HPDE6-E6E7 (cell line): ENCODE measurements around the gene ZFP36L1.
"Not testable (repeated sequence)": the region's sequence is repeated elsewhere in the genome, so short reads cannot be mapped to it uniquely, and the experiment has no call there.

Source experiments
- DNase-seq: peaks from one replicate; pipeline ENCODE4 v3.0.0; 2011; ENCODE audit warnings: missing footprints; ENCODE audit errors: extremely low spot score

ZFP36L1 gene

DNA sequence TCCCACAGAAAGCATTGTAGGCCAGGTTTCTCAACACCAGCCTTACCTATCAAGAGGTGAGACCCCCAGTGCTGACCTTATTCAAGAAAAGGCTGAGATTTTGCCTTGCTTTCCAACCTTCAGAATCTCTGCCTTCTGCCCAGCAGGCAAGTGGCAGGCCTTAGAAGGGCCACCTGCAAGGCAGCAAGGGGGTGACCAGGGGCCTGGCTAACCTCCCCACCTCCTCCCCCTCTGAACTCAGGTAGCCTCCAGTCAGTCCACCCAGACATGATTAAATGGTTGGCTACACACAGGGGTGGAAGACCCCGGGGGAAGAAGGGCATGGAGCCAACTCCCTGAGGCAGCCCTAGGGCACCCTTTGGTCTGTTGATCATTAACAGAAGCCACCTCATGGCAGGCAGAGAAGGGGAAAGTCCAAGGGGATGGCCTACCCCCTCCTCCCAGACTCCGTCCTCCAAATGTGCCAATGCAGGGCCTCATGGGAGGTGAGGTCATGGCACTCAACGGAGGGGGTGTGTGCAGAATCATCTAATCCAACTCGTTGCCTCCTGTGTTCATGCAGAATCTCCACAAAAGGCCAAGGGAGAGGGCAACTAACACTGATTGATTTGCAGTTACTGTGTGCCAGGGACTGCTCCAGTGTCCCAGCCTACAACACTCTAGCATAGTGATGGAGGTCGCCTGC, 8.5 kb downstream of the ZFP36L1 start:
- DNase-seq = no peak

DNA sequence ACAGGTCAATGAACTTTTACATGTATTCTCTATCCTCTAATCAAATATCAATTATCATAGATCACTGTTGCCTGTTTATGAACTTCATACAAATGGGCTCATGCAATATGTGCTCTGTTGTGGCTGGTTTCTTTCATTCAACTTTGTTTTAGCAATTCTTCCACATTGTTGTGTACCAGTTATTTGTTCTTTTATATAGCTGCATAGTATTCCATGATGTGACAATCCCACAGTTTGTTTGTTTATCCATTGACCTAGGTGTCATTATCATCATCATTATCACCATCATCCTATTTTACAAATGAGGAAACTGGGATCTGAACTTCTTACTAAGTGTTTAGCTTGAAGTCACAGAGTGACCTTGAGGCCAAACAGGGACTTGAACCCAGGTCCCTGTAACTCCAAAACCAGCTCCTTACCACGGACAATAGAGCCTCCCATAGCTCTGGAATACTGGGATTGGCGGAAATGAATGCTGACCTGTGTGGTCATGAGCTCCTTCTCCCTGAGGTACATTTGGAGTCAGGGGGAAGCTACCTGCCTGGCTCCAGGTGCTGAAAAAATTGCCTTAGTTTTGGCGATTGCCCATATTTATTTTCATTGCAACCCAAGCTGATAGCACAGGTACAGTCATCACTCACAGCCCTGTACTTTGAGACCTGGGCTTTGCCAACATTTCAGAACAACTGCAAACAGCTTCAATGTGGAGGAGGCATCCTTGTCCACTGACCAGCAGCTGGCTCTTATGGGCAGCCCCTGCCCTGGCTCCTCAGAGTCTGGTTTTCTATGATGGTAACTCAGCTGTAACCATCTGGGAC, 9.2 kb downstream of the ZFP36L1 start:
- DNase-seq = no peak

DNA sequence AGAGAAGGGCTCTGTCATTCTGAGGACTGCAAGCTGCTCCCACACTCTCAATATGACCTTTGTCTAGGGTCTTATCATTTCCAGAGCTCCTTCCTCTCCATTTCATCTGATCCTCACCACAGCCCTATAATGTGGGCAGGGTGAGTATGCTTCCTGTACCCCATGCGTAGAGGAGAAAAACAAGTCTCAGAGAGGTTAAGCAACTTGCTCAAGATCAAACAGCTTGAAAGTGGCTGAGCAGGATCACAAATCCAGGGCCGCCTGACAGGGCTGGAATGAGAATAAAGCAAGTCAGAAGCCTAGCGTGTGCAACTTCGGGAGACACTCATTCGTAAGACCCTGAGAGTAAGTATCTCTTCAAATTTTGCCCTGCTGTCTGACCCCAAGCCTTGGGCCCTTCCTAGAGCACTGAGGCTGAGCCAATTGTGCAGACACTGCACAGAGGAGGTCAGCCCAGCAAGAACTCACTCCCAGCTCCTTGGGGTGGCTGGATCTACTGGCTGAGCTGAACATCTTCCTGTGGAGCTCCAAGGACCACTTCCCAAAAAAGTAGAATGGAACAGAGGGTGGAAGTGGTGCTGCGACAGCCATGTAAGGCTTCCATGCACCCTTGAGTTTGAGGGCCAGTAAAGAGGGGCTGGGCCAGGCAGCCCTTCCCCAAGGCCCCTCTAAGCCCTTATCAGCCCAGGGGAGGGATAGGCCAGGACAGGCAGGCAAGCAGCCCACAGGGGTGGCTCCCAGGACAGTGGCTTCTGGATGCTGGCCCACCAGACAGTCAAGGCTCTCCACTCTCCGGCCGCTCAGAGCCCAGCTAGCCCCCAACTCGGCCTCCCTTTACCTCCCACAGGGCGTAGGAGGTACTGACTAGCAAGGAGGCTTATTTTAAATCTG, 10.5 kb downstream of the ZFP36L1 start:
- DNase-seq = no peak

DNA sequence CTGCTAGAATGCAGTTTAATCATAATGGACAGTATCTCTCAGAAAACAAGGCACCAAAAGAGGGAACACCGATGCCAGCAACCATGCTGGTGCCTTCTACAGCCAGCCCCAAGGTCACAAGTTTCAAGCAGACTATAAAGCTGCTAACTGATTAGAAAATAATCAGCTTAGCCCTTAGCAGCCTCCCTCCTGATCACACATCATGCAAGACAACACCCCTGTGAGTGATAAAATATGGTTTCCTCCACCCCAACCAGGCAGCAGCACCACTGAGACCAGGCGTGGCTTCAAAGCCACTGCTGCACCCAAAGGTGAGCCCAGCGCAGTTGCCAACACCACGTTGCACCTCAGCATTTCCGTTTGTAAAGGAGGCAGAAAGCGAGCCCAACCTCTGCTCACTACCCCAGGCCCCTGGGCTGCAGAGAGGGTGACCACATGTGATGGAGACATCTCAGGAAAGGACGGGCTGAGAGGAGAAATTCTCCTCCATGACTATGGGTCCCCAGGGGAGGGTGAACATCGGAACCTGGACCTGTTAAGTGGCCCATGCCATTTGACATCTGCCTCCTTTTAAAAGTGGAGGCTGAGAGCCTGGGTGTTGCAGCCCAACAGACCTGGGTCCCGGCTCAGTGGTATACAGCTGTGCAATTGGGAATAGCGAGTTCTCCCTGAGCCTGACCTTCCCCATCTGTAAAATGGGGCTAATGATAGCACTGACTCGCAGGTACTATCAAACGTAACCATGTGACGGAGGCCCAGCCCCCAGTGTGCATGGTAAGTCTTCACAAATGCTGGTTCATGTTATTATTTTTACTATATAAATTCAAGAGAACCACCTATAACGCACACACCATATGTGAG, 11.5 kb downstream of the ZFP36L1 start:
- DNase-seq = no peak

DNA sequence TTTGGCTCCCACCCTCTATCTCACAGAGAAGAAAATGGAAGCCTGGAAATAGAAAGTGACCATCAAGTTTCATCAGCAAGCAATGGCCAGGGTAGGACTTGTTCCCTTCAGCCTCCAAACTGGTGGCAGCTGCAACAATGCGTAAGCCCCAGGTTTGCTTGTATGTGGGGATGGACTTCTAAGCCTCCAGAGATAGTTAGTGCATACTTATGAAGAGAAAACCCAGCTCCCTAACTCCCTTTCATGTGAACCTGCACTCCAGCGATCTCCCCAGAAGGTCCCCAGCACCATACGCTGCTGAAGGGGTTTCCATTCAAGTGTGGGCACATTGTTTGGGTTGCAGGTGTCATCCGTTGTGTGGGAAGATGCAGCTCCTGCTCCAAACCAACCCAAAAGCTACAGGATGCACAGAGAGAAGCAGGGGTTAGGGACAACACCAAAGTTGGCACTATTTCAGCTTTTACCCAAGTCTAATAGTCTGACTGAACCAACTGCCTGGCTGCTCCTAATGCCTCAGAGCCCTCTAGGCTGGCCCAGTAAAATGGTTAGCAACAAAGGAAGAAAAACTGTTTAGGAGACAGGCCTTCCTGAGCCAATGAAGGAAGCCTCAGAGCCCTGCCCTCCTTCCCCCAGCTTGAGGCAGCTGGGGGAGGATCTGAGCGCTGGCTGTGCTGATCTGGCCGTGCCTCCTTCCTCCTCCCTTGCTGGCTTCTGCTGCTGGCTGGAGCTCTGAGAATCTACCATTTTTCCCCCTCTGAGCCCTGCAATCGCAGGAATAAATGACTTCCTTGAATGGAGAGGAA, 12.3 kb downstream of the ZFP36L1 start:
- DNase-seq = no peak

DNA sequence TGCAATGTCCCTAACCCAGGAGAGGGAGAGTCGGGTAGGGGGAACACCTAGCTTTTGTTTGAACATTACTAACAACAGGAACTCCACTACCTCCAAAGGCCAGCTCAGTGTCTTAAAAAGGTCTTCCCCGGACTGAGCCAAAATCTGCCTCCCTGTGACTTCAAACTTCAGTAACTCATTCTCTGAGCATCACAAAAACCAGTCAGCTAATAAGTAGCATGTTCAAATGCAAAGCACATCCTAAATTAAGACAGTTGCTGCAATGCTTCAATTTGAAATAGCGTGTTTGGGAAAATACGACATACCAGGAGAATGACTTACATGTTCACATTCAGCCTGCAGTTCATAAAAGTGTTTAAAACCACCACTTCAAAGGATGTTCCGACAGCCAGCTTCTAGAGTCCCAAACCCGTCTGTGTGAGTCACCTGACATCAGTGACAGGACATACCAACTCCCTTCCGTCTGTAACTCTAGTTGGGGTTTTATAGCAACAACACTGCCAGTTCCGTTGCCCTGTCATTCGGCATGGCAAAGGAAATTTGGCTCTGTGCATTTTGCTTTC, 13.0 kb downstream of the ZFP36L1 start:
- DNase-seq = no peak

DNA sequence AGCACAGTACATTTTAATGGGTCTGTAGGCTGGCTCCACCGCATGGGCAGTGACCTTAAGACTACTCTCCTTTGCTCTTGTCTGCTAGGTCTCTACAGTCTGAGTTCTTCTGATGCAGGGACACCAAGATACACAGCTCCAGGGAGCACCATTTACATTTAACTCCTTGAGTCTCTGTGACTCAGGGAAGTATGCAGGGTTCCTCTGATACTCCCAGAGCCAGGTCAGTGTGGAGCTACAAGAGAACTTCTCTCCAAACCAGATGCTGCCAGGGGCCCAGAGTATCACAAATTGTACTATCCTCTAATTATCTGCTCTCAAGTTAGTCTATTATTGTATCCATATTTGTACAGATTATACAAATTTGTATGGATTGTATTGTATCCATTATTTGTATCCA, 15.2 kb downstream of the ZFP36L1 start:
- DNase-seq = no peak

DNA sequence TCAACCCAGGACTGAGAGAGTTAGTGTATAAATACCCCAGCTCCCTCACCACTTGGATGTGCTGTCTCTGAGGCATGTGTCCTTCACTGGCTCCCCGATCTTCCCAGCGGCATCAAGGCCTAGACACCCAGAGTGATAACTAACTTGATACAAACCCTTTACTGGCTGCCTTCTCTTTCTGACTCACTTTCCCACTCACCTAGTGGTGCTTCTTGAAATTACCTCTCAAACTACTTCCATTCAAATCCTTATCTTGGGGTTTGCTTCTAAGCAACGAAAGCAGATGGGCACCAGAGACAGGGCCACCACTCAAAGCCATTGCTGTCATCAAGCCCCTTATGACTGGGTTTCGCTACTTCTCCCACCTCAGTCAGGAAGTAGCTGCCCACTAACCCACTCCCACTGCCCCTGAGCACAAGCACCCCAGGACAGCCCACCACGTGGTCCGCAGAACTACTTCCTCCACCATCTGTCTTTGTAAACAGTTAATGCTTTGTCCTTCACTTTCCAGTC, 17.2 kb downstream of the ZFP36L1 start:
- DNase-seq = no peak

DNA sequence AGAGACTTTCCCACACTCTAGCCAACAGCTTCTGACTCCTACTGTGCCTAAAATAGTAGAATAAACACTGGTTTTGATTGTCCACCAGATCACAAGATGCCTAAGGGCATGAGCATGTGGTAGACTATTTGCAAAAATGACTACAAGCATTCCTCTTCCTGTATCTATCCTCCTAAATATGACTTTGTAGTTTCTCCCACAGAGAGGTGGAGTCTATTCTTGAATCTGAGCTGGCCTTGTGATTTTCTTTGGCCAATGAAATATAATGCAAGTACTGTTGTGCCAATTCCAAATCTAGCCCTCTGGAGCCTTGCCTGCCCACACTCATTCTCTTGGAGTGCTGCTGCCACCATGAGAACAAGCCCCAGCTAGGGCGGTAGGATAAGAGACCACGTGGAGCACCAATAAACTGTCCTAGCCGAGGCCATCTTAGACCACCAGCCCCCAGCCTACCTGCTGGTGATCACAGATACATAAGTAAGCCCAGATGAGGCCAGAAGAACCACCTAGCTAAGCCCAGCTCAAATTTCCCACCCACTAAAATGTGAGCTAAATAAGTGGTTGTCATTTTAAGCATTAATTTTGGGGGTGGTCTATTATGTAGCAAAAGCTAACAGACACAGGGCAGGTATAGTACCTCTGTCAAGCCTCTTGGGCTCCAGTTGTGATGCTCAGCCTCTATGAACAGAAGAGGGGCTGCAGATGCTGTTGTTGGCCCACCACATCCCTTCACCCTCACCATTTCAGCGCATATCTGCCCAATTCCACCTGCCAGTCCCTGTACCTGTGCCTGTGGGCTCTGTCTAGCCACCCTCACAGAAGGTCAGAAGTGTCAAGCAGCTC, 17.9 kb downstream of the ZFP36L1 start:
- no peak for DNase-seq

DNA sequence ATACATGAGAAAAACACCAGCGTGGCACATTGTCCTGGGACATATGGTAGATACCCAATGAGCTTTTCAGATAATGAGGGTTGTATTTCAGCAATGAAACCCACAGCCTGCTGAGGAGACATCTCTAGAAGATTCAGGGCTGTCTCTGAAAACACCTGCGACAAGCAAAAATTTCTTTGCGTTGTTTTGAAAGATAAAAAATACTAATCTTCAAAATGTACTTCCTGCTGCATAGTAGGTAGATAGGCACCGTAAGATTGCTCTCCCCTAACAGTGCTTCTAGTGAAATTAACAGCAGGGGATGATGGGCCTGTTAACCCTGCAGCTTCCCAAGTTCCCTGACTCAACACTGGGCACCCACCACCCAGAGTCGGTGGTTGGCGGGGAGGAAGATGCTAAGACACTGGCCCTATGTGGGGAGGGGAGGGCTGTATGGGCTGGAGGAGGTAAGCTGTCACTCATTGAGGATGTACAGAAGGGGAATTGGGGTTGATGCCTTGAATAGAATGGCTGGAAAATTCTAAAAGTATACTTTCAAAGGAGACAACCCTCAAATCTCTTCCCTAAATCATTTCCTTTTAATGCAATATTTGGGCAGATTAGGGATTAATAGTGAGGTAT, 20.0 kb downstream of the ZFP36L1 start:
- DNase-seq = no peak

DNA sequence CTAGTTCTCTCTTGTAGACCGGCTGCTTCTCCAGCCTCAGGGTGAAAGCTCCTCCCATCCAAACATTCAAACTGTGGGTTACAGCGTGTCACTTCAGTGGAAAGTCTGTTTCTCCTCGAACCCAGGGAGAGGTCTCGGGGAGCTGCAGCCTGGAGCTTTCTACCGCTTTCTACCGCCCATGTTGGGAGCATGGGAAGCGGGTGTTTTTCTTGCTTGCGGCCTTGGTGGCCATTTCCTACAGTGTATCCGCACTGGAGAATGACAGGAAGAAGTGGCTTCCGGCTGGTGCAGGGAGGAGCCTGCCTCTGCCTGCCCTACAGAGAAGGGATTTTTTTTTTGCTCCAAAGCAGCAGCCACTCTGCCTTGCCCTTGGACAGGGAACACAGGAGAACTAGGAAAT, 21.2 kb downstream of the ZFP36L1 start:
- no peak for DNase-seq

DNA sequence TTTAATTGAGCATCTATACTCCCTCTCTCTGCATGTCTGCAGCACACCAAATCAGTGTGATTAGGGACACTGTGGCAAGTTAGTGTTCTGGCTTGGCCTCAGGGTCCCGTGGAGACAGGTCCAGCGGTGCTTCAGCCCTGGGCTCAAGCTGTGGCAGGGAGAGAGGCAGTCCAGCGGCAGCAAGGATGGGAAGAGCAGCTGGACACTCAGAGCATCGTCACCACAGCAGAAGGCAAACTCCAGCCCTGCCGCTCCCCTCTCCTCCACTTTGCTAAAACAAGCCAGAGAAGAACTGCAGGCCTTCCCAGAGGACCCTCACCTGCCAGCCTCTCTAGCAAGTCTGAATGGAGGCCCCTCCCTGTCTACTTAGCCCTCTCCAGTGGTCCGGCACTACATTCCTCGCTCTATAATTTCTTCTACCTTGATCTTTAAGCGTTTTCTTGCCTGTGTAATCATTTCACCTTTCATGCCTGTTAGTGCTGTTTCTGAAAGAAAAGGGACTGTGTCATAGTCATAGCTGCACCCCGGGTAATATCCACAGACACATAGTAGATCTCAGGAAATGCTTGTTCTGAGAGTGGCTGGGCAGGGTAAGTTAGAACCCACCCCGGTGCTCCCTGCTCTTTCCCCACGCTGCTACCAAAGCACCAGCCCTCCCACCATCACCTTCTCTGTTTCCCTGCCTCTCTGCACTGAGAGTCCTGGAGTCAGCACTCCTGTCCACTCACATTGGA, 22.1 kb downstream of the ZFP36L1 start:
- DNase-seq = no peak

DNA sequence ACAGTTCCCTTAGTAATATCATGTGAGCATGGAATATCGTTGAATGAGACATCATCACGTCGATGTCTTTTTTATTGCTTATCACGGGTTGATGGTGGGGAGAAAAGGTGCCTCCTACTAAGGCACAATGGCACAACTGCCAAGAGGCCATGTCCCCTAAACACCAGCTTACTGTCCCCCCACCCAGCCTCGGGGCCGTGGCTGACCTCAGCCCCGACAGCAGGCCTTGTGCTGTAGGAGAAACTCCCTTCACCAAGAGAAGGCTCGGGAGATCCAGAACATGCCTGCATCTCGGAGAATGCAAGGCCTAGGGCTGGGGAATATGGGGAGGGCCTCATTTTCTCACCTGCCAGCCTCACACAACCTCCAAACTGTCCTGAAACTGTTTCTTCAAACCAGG, 22.8 kb downstream of the ZFP36L1 start:
- no peak for DNase-seq

DNA sequence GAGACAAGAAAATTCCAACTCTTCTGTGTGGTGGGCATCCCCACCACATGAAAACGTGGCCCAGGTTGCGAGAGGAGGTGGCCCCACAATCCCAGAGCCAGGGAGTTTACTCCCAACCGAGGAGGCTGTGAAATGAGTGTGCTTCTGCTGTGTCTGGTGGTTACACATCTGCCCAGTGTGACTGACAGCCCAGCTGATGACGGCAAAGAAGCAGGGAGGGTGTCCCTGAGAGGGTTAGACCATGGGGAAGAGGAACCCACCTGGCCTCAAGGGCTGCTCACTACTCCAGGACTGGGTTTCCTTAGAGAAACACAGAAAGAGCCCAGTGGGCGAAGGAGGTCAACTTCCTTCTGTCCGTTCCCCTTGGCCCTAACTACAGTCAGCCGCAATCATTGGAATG, 24.6 kb downstream of the ZFP36L1 start:
- DNase-seq = no peak

DNA sequence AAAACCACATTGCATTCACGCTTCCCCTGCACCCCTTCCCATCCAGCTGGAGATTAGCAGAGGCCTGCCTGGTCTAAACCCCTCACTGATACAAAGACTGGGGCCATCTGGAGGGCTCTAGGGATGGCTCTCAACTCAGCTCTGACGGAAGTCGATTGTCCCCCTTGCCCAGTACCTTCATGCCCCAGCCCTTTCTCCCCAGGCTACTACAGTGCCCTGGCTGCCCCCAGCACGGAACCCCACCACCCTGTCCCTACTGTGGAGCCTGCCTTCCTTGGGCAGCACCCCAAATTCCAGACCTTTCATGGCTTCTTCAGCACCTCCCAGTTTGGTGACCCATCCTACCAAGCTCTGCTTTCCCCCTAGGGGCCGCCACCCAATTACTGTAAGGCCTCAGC, 25.6 kb downstream of the ZFP36L1 start:
- no peak for DNase-seq

DNA sequence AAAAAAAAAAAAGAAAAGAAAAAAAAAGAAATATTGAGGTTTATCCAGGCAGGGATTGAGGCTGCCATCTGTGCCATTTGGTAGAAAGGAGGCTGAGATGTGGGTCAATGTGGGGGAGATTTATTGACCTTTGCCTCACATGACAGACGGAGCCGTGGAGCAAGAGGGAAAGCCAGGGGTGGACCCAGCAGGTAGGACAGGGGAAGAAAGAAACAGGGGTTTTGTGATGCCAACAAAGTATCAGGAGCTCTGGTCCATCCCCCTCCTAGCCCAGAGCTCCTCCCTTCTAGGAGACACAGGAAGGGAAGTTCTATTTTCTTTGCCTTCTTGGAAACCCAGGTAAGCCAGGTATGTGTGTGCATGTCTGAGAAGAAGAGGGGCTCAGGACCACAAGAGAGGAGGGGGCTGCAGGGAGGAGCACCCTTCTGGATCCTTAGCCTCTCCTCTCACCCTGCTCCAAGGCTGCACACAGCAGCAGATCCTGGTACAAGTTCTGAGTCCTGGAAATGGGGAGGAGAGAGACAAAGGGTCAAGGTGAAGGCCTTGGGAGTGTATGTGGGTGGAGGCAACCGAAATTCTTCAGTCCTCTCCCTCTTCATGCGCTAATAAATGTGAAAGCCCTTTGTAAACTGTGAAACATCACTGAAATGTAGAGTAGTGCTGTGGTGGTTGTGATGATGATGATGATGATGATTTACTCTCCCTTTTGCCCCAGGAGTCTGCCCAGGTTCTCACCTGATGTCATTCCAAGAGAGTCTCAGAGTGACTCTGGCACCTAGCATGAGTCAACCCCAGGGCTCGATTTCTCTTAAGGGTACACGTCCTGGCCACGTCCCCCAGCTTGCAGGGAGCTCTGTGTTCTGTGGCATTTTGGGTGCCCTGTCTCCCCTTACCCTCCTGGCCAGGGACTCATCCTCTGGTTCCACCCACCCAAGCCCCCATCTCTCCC, 26.3 kb downstream of the ZFP36L1 start:
- DNase-seq = no peak

DNA sequence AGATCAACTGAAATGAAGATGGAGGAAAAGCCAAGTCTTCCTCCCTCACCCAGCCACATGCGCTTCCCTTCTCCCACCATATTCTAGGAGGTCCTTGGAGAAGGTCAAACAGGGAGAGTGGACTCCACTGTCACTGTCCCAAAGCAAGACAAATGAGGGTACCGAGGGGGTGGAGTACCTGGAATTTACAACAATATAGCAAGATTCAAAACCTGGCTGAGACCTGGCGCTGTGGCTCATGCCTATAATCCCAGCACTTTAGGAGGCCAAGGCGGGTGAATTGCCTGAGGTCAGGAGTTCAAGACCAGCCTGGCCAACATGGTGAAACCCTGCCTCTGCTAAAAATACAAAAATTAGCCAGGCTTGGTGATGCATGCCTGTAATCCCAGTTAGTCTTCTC, 29.0 kb downstream of the ZFP36L1 start:
- not testable (repeated sequence) for DNase-seq
